IPS-15b (cell line): ENCODE measurements around the gene ANO2.

Experiments
- H3K27me3 ChIP-seq: one replicate; pipeline ENCODE4 v1.6.1; 2013; ENCODE audit warnings: low read length; ENCODE audit not compliant: control insufficient read depth, insufficient read depth
- H3K36me3 ChIP-seq: one replicate; pipeline ENCODE4 v1.6.1; 2013; ENCODE audit warnings: low read length; ENCODE audit not compliant: control insufficient read depth, insufficient read depth
- H3K4me1 ChIP-seq: one replicate; pipeline ENCODE4 v1.6.1; 2013; ENCODE audit warnings: mild to moderate bottlenecking, low read length; ENCODE audit not compliant: control insufficient read depth, insufficient read depth
- H3K4me3 ChIP-seq: one replicate; pipeline ENCODE4 v1.5.1; 2013; ENCODE audit warnings: low read depth, low read length
- H3K9ac ChIP-seq: one replicate; pipeline ENCODE4 v1.6.1; 2013; ENCODE audit warnings: low read depth, mild to moderate bottlenecking, low read length
- H3K9me3 ChIP-seq: one replicate; pipeline ENCODE4 v1.6.1; 2013; ENCODE audit warnings: mild to moderate bottlenecking, low read length; ENCODE audit not compliant: control insufficient read depth, insufficient read depth

Gene ANO2

GRCh38 chr12:5956987-5957386, 11.9 kb upstream of the ANO2 start:
- H3K4me1 ChIP-seq, result no peaks in the 10 kb centered on the region
- H3K36me3 ChIP-seq, result no peaks in the 10 kb centered on the region
- no peak overlapping the region for H3K9ac ChIP-seq
- H3K4me3 ChIP-seq, result no peak overlapping the region
- H3K27me3 ChIP-seq, result no peaks in the 10 kb centered on the region
- H3K9me3 ChIP-seq, result no peaks in the 10 kb centered on the region

DNA sequence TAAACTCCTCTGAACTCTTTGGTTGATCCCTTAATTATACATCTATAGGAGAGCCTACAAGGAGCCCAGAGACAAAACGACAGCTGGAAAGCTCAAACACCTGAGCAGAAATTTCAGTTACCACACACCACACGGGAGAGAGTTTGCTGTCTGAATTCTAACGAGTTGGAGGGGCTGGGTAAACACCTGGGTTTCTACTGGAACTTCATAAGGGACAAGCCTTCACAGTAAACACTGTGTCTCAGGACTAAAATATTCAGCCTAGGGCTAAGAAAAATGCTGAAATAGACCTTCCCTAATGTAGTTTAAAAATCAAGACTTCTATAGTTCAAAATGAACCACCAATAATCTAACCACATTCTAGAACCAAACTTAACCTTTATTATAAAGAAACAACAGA, 9.6 kb upstream of the ANO2 start:
- Histone ChIP-seq H3K36me3 (no peaks in the 10 kb centered on the region), H3K9me3 (no peaks in the 10 kb centered on the region), H3K27me3 (no peaks in the 10 kb centered on the region), H3K9ac (no peak overlapping the region), H3K4me3 (no peak overlapping the region), H3K4me1 (no peaks in the 10 kb centered on the region)

- H3K9me3 ChIP-seq, result no peaks in the 10 kb centered on the region
- no peaks in the 10 kb centered on the region for H3K4me1 ChIP-seq
- no peaks in the 10 kb centered on the region for H3K36me3 ChIP-seq
- H3K9ac ChIP-seq, result no peak overlapping the region
- no peak overlapping the region for H3K4me3 ChIP-seq
- no peaks in the 10 kb centered on the region for H3K27me3 ChIP-seq
Measured at GRCh38 chr12:5953835-5954586, 9.0 kb upstream of the ANO2 start.

DNA sequence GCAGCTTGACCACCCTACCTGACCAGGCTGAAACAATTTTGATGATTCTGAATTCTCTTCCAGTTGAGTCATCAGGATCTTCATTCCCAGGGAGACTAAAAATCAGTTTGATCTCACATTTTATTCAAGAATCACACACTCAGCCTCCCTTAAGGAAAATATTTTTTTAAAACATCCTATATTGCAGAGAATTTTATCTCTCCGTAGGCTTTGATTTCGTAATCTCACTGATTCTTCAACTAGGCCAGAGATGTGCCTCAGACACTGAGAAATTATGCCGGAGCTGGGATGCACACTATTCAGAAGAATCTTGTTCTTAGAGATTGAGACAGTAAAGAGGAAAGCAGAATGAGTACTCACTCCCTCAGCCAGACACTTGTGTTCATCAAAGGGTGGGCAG, 7.0 kb upstream of the ANO2 start:
- Histone ChIP-seq H3K36me3 (no peaks in the 10 kb centered on the region), H3K9ac (no peak overlapping the region), H3K4me1 (no peaks in the 10 kb centered on the region), H3K9me3 (no peaks in the 10 kb centered on the region), H3K27me3 (peaks cover 18% of the 10 kb centered on the region), H3K4me3 (no peak overlapping the region)

DNA sequence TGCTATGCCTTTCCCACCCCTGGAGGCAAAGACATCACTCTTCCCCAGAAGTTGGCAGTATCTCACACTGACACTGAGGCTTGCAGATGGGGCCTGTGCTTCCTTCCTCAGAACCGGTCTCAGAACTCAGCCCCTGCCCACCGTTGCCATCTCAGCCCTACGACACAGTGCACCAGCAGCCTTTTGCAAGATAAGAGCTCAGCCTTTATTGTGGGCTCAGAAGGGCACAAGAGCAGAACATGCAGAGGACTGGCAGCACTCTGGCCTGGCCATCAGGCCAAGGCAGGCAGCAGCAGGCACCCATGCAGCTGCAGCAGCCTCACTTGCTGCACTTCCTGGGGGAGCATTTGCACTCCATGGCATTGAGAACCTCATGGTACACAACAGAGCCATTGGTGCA, 3.6 kb upstream of the ANO2 start:
- peaks cover 48% of the 10 kb centered on the region for H3K27me3 ChIP-seq
- no peak overlapping the region for H3K9ac ChIP-seq
- H3K36me3 ChIP-seq, result no peaks in the 10 kb centered on the region
- peaks cover 3% of the 10 kb centered on the region for H3K4me1 ChIP-seq
- no peaks in the 10 kb centered on the region for H3K9me3 ChIP-seq
- H3K4me3 ChIP-seq, result no peak overlapping the region

DNA sequence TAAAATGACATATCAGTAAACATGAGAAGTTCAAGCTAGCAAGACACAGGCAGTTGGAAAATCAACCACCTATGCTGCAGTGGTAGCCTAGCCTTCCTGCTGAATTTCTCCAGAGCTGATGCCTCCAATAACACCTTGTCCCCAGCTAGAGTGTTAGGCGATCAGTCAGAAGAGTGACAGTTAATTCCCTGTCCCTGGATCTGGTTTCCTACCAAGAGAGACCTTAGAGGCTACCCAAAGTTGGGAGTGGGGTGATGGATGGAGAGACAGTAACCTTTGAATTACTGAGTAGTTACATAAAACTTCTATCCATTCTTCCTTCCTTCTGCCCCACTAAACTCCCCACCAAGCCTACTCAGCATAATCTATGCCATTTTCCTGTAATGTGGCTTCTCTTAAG, 1.9 kb upstream of the ANO2 start:
- H3K9ac ChIP-seq, result no peak overlapping the region
- H3K9me3 ChIP-seq, result no peaks in the 10 kb centered on the region
- H3K27me3 ChIP-seq, result peaks cover 50% of the 10 kb centered on the region
- no peak overlapping the region for H3K4me3 ChIP-seq
- H3K4me1 ChIP-seq, result peaks cover 3% of the 10 kb centered on the region
- no peaks in the 10 kb centered on the region for H3K36me3 ChIP-seq

DNA sequence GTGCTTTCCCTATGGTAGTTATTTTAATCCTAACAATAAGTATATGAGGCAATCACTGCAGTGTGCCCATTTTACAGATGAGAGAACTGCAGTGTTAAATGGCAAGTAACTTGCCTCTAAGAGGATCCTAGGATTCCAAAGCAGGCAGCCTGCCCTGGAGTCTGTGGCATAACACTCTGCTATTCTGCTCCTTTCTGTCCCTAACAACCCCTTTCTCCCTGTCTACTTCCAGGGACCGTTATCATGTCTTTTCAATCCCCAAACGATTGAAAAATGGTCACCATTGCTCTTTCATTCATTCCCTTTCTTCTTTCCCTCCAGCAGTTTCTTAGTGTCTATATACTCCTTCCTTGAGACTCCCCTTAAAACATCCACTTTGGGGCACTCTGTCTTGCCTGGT, 1.3 kb upstream of the ANO2 start:
- H3K9ac ChIP-seq, result no peak overlapping the region
- no peaks in the 10 kb centered on the region for H3K36me3 ChIP-seq
- peaks cover 50% of the 10 kb centered on the region for H3K27me3 ChIP-seq
- peak overlapping the region; percentile 0 for H3K4me3 ChIP-seq
- H3K9me3 ChIP-seq, result no peaks in the 10 kb centered on the region
- peaks cover 3% of the 10 kb centered on the region for H3K4me1 ChIP-seq

DNA sequence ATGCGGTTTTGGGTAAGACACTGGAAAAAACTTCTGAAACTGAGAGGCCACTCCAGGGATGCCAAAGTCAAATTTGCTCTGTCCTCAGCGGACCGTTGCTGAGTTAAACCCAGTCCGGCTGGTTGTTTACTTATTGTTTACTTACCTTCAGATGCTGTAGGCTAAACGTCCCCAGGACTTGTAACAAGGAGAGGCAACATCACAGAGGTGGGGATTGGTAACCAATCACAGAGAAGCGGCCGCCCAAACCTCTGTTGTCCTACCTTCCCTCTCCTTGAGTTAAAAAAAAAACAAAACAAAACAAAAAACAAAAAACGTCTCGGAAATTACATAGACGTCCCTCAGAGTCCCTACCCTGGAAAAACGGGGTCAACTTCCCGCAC, 380 bp downstream of the ANO2 start:
- H3K9me3 ChIP-seq, result no peaks in the 10 kb centered on the region
- peaks cover 5% of the 10 kb centered on the region for H3K4me1 ChIP-seq
- peak overlapping the region; percentile 60 for H3K9ac ChIP-seq
- peak overlapping the region; percentile 89 for H3K4me3 ChIP-seq
- peaks cover 50% of the 10 kb centered on the region for H3K27me3 ChIP-seq
- no peaks in the 10 kb centered on the region for H3K36me3 ChIP-seq

GRCh38 chr12:5944053-5944452, 1.0 kb downstream of the ANO2 start:
- H3K9ac ChIP-seq, result no peak overlapping the region
- no peaks in the 10 kb centered on the region for H3K9me3 ChIP-seq
- peak overlapping the region; percentile 89 for H3K4me3 ChIP-seq
- peaks cover 50% of the 10 kb centered on the region for H3K27me3 ChIP-seq
- peaks cover 5% of the 10 kb centered on the region for H3K4me1 ChIP-seq
- no peaks in the 10 kb centered on the region for H3K36me3 ChIP-seq

DNA sequence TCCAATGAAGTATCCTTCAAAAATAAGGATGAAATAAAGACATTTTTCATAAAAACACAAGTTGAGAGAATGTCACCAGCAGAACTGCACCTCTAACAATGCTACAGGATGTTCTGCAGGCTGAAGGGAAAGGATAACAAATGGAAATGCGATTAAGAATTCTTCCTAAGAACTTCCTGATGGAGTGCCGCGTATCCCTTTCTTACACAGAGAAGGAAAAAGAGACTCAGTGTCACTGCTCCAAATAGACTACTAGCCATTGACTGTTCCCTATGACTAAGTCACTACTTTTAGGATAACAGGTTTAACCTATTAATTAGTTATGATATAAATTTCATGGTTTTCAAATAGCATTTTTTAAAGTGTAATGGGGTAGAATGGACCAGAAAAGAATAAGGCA, 3.2 kb downstream of the ANO2 start:
- Histone ChIP-seq H3K4me3 (no peak overlapping the region), H3K36me3 (no peaks in the 10 kb centered on the region), H3K9me3 (no peaks in the 10 kb centered on the region), H3K9ac (no peak overlapping the region), H3K4me1 (peaks cover 5% of the 10 kb centered on the region), H3K27me3 (peaks cover 30% of the 10 kb centered on the region)

DNA sequence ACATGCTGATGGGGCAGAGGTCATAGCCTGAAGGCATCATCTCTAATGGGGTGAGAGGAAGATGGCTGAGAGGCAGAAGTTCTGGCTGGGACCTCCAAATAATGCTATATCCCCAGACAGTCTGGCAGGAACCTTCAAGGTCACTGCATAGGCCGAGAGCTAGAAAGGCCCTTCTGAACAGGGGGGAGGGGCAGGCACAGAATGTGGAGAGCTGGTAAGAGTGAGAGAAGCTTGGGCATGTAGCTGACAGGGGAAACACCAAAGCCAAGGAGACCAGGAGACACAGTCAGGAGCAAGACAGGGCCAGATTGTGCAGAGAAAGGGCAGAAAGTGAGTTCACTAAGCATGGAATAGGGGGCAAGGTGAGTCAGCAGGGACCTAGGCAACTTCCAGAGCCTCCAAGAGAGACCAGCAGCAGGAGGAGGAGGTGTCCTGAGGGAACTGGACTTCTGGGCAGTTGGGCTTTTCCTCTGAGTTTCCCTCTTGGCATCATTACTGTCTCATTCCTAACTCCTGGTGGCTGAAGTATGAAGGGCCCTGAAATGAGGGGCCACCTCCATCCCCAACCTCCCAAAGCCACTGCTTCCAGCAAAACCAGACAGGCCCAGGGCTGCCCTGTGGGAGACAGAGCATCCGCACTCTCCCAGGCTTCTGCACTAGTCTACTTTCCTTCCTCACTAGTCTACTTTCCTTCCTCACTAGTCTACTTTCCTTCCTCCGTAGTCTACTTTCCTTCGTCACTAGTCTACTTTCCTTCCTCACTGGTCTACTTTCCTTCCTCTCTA, 17.1 kb downstream of the ANO2 start:
- Histone ChIP-seq H3K4me3 (no peak overlapping the region), H3K9me3 (no peaks in the 10 kb centered on the region), H3K27me3 (no peaks in the 10 kb centered on the region), H3K9ac (no peak overlapping the region), H3K36me3 (no peaks in the 10 kb centered on the region), H3K4me1 (no peaks in the 10 kb centered on the region)

DNA sequence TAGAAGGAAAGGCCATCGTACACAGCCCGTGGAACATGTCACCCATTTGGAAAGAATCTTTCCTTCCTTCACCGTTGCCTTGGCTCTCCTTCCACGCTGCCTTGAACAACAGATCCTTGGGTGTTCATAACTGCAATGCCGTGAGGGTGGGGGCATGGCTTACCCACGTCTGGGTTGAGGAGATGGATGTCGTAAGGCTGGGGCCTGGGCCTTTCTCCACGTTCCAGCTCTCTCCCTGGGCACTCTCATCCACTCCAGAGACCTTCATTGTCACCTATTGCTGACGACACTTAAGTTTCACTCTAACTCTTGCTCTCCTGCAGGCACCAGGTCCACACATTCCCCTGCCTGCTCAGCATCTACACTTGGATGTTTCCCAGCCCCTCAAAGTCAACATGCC, 19.4 kb downstream of the ANO2 start:
- Histone ChIP-seq H3K4me3 (no peak overlapping the region), H3K36me3 (no peaks in the 10 kb centered on the region), H3K27me3 (no peaks in the 10 kb centered on the region), H3K9ac (no peak overlapping the region), H3K9me3 (no peaks in the 10 kb centered on the region), H3K4me1 (no peaks in the 10 kb centered on the region)
